OCI-LY3 (cell line): Measurements from ENCODE around the gene HTRA1.

Source experiments
- EZH2phosphoT487 ChIP-seq: fragments of 200-600 bp; shearing (Covaris generic); IDR thresholded peaks from 2 replicates; pipeline ENCODE4 v1.6.1; 2018; ENCODE audit warnings: antibody characterized with exemption, mixed run types, low read depth
- TF ChIP-seq, protein P1 (sequence below): fragments of 200-600, 300-600 bp; sonication (generic); IDR thresholded peaks from 2 replicates; pipeline ENCODE4 v1.5.1; 2014; ENCODE audit warnings: antibody characterized with exemption, low read length, low read depth

DNA sequence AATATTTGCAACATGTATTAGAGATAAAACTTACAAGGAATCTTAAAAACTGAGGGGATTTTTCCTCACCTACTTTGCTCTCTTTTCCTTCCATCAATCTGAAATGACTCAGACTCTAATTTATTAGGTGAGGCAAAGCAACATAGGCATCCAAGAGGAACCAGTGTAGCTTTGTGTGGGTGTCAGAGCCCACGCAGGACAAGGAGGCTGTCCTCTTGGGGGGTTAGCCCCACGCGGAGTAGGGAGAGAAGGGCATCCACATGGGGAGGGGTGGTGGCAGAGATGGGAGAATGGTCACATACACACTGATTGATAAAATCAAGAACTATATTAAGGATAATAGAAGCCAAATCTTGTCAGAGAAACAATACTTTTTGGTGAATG is 40.7 kb upstream of the HTRA1 start:
- TF ChIP-seq, protein P1, sequence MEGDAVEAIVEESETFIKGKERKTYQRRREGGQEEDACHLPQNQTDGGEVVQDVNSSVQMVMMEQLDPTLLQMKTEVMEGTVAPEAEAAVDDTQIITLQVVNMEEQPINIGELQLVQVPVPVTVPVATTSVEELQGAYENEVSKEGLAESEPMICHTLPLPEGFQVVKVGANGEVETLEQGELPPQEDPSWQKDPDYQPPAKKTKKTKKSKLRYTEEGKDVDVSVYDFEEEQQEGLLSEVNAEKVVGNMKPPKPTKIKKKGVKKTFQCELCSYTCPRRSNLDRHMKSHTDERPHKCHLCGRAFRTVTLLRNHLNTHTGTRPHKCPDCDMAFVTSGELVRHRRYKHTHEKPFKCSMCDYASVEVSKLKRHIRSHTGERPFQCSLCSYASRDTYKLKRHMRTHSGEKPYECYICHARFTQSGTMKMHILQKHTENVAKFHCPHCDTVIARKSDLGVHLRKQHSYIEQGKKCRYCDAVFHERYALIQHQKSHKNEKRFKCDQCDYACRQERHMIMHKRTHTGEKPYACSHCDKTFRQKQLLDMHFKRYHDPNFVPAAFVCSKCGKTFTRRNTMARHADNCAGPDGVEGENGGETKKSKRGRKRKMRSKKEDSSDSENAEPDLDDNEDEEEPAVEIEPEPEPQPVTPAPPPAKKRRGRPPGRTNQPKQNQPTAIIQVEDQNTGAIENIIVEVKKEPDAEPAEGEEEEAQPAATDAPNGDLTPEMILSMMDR: no peak
- TF ChIP-seq EZH2phosphoT487: no peak
